Subcutaneous adipose tissue (tissue), 4 donors: Measurements from ENCODE around the gene ASS1. TPM values are rescaled to one million over a fixed set of nuclear protein-coding genes. Genes with fewer than 3 reads are reported as not detected.

ENCODE experiments used
- CTCF ChIP-seq: fragments of 450-650 bp; IDR thresholded peaks from one replicate; pipeline ENCODE4 v1.5.1; 2016; ENCODE audit warnings: low read depth, mild to moderate bottlenecking, control low read depth, antibody characterized with exemption, moderate library complexity
- total RNA-seq, 4 donors: library from RNA; depleted of rRNA; stranded (reverse); fragments of >200 nt; gene quantifications; one replicate each; pipeline ENCODE4 v1.1.0, GENCODE V29; 2016

ASS1 gene
- total RNA-seq, 4 donors from 2014 or later: 302 to 485 (median 393) TPM

- no peak for TF ChIP-seq CTCF
Measured at GRCh38 chr9:130461218-130461630, 16.5 kb downstream of the ASS1 start.

GRCh38 chr9:130461731-130462130, 17.0 kb downstream of the ASS1 start:
- TF ChIP-seq CTCF: no peak

GRCh38 chr9:130462685-130463540, 18.2 kb downstream of the ASS1 start:
- no peak for TF ChIP-seq CTCF

- TF ChIP-seq CTCF: no peak
Measured at GRCh38 chr9:130463763-130464745, 19.3 kb downstream of the ASS1 start.

- no peak for TF ChIP-seq CTCF
Measured at GRCh38 chr9:130465383-130466096, 20.8 kb downstream of the ASS1 start.

GRCh38 chr9:130466537-130467217, 21.9 kb downstream of the ASS1 start:
- TF ChIP-seq CTCF: no peak
